Ascending aorta (tissue), 2 donors: ENCODE measurements around the gene STON1. TPM values are rescaled to one million over a fixed set of nuclear protein-coding genes. Genes with fewer than 3 reads are reported as not detected.
"Not testable (repeated sequence)": the region's sequence is repeated elsewhere in the genome, so short reads cannot be mapped to it uniquely, and the experiment has no call there.

Experiments used
- DNase-seq, 2 donors: peaks; one replicate each; pipeline ENCODE4 v3.0.0-alpha.2; 2019; ENCODE audit warnings: low spot score in 2 of 2
- H3K27ac ChIP-seq, 2 donors: fragments of 200-600 bp; sonication (generic); one replicate each; pipeline ENCODE4 v1.5.1; 2016 to 2017; ENCODE audit warnings: mild to moderate bottlenecking in 1 of 2
- H3K27me3 ChIP-seq: fragments of 200-600 bp; sonication (generic); one replicate; pipeline ENCODE4 v1.5.1; 2017
- H3K36me3 ChIP-seq, 2 donors: fragments of 200-600 bp; sonication (generic); one replicate each; pipeline ENCODE4 v1.5.1; 2016
- H3K4me1 ChIP-seq, 2 donors: fragments of 200-600 bp; sonication (generic); one replicate each; pipeline ENCODE4 v1.5.1; 2016 to 2017; ENCODE audit warnings: mild to moderate bottlenecking in 1 of 2
- H3K4me3 ChIP-seq, 2 donors: fragments of 200-600 bp; sonication (generic); one replicate each; pipeline ENCODE4 v1.5.1; 2016 to 2017; ENCODE audit warnings: mild to moderate bottlenecking in 1 of 2
- H3K9me3 ChIP-seq, 2 donors: fragments of 200-600 bp; sonication (generic); one replicate each; pipeline ENCODE4 v1.5.1; 2016
- intact Hi-C: fragments of 100-400 bp; cut with DNase I; formaldehyde crosslinking; loops from one replicate; pipeline ENCODE4 v1.15.1; 2023
- total RNA-seq: library from RNA; depleted of rRNA; stranded (reverse); fragments of >200 nt; gene quantifications from one replicate; pipeline ENCODE4 v1.1.0, GENCODE V29; 2016
- TF ChIP-seq, protein P1 (sequence below), 3 experiments: fragments of 200-600 bp in 2 of 3; fragments of 450-650 bp in 1 of 3; sonication (generic) in 2 of 3; IDR thresholded peaks; one replicate each; pipeline ENCODE4 v1.5.1; 2016 to 2019; ENCODE audit warnings: antibody characterized with exemption in 3 of 3, mild to moderate bottlenecking in 1 of 3, moderate library complexity in 1 of 3

The STON1 gene
- total RNA-seq, 1 donor from 2014 or later = 23.4 TPM

DNA sequence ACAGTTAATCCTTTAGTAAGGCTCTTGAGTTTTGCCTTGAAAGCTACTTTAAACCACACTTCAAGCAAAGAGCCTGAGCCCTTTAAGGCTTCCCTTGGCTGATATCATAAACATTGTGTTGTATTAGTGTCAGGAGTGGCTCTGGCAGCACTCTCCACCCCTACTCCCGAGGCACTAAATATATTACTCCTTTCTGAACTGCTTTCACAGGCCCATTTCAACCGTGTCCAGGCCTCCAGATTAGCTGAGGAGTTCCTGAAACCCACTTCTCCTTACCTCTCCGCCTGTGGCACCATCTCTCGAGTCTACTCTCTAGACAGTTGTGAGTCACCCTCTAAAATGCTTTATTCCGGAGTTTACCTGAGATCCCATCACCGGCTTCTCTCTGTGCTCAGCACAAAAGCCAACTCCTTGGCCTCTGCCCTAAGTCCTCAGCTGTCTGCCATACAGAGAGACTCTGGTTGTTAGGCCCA, 14.4 kb upstream of the STON1 start:
- Histone ChIP-seq H3K27me3 (no peaks in the 10 kb centered on the region), H3K4me3 (no peak overlapping the region), H3K9me3 (no peaks in the 10 kb centered on the region), H3K36me3 (peaks cover 15 to 50% of the 10 kb centered on the region in 2 donors), H3K27ac (peak overlapping the region; percentile 58 to 70), H3K4me1 (no peaks in the 10 kb centered on the region)
- intact Hi-C loops = no loop called here
- TF ChIP-seq, protein P1, sequence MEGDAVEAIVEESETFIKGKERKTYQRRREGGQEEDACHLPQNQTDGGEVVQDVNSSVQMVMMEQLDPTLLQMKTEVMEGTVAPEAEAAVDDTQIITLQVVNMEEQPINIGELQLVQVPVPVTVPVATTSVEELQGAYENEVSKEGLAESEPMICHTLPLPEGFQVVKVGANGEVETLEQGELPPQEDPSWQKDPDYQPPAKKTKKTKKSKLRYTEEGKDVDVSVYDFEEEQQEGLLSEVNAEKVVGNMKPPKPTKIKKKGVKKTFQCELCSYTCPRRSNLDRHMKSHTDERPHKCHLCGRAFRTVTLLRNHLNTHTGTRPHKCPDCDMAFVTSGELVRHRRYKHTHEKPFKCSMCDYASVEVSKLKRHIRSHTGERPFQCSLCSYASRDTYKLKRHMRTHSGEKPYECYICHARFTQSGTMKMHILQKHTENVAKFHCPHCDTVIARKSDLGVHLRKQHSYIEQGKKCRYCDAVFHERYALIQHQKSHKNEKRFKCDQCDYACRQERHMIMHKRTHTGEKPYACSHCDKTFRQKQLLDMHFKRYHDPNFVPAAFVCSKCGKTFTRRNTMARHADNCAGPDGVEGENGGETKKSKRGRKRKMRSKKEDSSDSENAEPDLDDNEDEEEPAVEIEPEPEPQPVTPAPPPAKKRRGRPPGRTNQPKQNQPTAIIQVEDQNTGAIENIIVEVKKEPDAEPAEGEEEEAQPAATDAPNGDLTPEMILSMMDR (IDR thresholded peaks at IDR 0.05) = no peak
- DNase-seq = no peak

DNA sequence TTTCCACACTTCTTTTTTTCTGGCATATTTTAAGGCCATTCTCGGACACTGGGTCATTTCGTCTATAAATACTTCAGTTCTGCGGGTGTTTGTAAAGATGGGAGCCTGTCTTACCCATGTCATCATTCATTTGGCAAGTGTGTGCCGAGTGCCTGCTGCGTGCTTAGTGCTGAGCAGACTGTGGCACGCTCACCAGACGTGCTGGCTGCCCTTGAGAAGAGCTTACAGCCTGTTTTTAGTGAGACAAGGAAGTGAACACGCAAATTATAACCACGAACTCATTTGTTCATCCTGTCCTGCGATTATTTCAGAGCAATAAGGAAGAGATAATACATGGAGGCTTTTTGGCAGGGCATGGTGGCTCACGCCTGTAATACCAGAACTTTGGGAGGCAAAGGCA, 10.4 kb upstream of the STON1 start:
- intact Hi-C loops = no loop called here
- Histone ChIP-seq H3K9me3 (no peaks in the 10 kb centered on the region), H3K27ac (no peak overlapping the region), H3K4me1 (no peaks in the 10 kb centered on the region), H3K36me3 (peaks cover 19 to 44% of the 10 kb centered on the region in 2 donors), H3K27me3 (no peaks in the 10 kb centered on the region), H3K4me3 (no peak overlapping the region)
- TF ChIP-seq, protein P1 (IDR thresholded peaks at IDR 0.05) = no peak
- DNase-seq = peak in 1 of 2 donors; percentile 28

DNA sequence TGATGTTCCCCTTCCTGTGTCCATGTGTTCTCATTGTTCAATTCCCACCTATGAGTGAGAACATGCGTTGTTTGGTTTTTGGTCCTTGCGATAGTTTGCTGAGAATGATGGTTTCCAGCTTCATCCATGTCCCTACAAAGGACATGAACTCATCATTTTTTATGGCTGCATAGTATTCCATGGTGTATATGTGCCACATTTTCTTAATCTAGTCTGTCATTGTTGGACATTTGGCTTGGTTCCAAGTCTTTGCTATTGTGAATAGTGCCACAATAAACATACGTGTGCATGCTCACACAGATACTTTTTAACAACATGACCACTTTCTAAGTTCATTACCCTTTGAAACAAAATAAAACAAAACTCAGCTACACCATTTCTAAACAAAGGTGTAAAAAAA, 5.2 kb upstream of the STON1 start:
- peaks cover 0 to 10% of the 10 kb centered on the region in 2 donors for H3K4me1 ChIP-seq
- H3K36me3 ChIP-seq = peaks cover 4 to 23% of the 10 kb centered on the region in 2 donors
- H3K27me3 ChIP-seq, H3K4me3 ChIP-seq, intact Hi-C loops, H3K9me3 ChIP-seq, DNase-seq: not testable (repeated sequence)
- H3K27ac ChIP-seq = peak overlapping the region; percentile 68 to 71

DNA sequence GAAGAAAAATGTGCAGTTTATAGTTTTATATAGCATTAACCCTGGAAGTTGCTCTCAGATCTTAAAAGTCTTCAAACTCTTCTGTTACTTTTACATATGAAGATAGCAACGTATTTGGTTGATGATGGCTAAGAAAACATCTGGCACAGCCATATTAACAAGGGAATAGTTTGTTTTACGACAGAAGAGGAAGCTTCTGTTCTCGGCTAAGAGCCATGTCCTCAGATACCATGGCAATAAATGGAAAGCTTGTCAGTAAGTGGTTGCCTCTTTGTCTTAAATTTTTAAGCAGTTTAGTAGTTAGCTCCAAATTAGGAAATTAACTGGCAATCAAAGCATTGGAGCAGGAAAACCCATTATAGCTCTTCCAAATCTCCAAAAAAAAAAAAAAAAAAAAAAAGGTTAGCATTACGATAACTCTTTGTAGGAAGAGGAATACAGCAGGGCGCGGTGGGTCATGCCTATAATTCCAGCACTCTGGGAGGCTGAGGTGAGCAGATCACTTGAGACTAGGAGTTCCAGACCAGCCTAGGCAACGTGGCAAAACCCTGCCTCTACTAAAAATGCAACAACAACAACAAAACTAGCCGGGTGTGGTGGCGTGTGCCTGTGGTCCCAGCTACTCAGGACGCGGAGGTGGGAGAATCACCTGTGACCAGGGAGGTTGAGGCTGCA, 4.5 kb upstream of the STON1 start:
- peaks cover 0 to 10% of the 10 kb centered on the region in 2 donors for H3K4me1 ChIP-seq
- H3K4me3 ChIP-seq = no peak overlapping the region
- intact Hi-C loops = no loop called here
- peaks cover 4 to 18% of the 10 kb centered on the region in 2 donors for H3K36me3 ChIP-seq
- DNase-seq = peak in 1 of 2 donors; percentile 61
- H3K9me3 ChIP-seq = no peaks in the 10 kb centered on the region
- TF ChIP-seq, protein P1 (IDR thresholded peaks at IDR 0.05) = no peak
- H3K27ac ChIP-seq = peak overlapping the region; percentile 68 to 71
- no peaks in the 10 kb centered on the region for H3K27me3 ChIP-seq

DNA sequence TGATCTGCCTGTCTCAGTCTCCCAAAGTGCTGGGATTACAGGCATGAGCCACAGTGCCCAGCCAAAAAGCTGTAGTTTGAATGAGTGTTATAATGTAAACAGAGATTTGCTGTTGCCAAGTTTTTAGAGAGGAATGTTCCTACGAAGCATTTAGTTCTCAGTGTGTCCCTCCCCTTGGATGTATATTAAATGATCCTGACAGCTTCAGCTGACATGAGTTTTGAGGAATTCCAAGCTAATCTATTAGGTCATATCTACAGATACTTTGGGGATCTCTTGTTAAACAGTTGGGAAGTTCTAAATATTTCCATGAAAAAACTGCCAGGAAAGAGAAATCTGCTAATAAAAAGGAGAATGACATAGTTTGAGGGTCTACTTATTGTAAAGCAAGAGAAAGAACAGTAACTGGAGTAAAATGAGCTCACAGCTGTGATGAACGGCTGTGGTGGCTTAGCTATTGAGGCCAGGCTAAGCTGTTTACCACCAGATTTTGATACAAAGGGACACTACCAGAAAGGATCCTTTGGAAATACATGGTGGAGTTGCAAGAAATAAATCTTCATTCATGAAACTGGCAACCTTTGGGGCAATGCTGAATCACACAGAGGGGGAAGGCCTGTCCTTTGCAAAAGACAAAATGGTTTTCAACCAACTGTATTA, 2.6 kb upstream of the STON1 start:
- Histone ChIP-seq H3K36me3 (no peaks in the 10 kb centered on the region), H3K4me1 (peaks cover 0 to 10% of the 10 kb centered on the region in 2 donors), H3K27me3 (no peaks in the 10 kb centered on the region), H3K4me3 (no peak overlapping the region), H3K27ac (peak overlapping the region; percentile 23 to 81), H3K9me3 (no peaks in the 10 kb centered on the region)
- TF ChIP-seq, protein P1 (IDR thresholded peaks at IDR 0.05) = no peak
- DNase-seq = peak in 1 of 2 donors; percentile 25
- intact Hi-C loops = no loop called here

DNA sequence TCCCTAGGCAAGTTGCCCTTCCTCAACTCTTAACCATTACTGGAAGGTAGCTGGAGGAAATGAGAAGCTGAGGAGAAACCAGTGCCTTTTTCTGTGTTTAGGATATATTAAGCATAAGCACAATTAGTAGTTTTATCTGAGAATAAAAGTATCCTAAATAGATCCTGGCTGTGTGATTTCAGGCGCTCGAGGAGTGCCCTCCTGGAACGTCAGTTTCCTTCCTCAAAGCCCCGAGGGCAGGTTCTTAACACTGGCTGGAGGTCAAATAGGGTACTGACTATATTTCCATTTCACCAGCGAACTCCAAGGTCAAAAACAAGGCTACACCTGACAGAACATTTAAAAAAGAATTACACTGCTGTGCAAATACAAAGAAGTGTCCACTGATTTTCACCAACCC, 1.5 kb upstream of the STON1 start:
- Histone ChIP-seq H3K36me3 (no peaks in the 10 kb centered on the region), H3K27me3 (no peaks in the 10 kb centered on the region), H3K4me1 (peaks cover 0 to 10% of the 10 kb centered on the region in 2 donors), H3K4me3 (no peak overlapping the region), H3K9me3 (no peaks in the 10 kb centered on the region), H3K27ac (peak overlapping the region; percentile 64 to 81)
- intact Hi-C loops = no loop called here
- TF ChIP-seq, protein P1 (IDR thresholded peaks at IDR 0.05) = no peak
- peak in 1 of 2 donors; percentile 38 for DNase-seq
